WI38 (cell line): ENCODE results near the gene DDRGK1.

Experiments used
- H3K4me3 ChIP-seq: 2 replicates; pipeline ENCODE4 v1.5.1; 2011; ENCODE audit warnings: low read depth, mild to moderate bottlenecking, control low read depth, low read length
- CTCF ChIP-seq: IDR thresholded peaks from 2 replicates; pipeline ENCODE4 v1.5.1; 2012; ENCODE audit warnings: low read depth, mild to moderate bottlenecking, control low read depth, low read length

Gene DDRGK1

GRCh38 chr20:3195590-3196237 is 8.8 kb downstream of the DDRGK1 start:
- no peak for TF ChIP-seq CTCF
- H3K4me3 ChIP-seq = no peak overlapping the region

- TF ChIP-seq CTCF = no peak
- no peak overlapping the region for H3K4me3 ChIP-seq
Measured at GRCh38 chr20:3194617-3195280, 9.7 kb downstream of the DDRGK1 start.

GRCh38 chr20:3193806-3194616 is 10.5 kb downstream of the DDRGK1 start:
- no peak overlapping the region for H3K4me3 ChIP-seq
- no peak for TF ChIP-seq CTCF

GRCh38 chr20:3192226-3193015 is 12.1 kb downstream of the DDRGK1 start:
- no peak for TF ChIP-seq CTCF
- H3K4me3 ChIP-seq = no peak overlapping the region

GRCh38 chr20:3190681-3191111 is 13.8 kb downstream of the DDRGK1 start:
- TF ChIP-seq CTCF = no peak

GRCh38 chr20:3189561-3190131 is 14.8 kb downstream of the DDRGK1 start:
- TF ChIP-seq CTCF = no peak
- no peak overlapping the region for H3K4me3 ChIP-seq

More at GRCh38 chr20:3190681-3191111, 13.8 kb downstream of the DDRGK1 start:
- no peak overlapping the region for H3K4me3 ChIP-seq
